Measurements from ENCODE around the gene NME4.

Gene NME4

GRCh38 chr16:363110-363765, 33.8 kb upstream of the NME4 start:
- no peak for DNase-seq

- DNase-seq, result no peak
These were observed 33.1 kb upstream of the NME4 start for GRCh38 chr16:363766-364490.

DNA sequence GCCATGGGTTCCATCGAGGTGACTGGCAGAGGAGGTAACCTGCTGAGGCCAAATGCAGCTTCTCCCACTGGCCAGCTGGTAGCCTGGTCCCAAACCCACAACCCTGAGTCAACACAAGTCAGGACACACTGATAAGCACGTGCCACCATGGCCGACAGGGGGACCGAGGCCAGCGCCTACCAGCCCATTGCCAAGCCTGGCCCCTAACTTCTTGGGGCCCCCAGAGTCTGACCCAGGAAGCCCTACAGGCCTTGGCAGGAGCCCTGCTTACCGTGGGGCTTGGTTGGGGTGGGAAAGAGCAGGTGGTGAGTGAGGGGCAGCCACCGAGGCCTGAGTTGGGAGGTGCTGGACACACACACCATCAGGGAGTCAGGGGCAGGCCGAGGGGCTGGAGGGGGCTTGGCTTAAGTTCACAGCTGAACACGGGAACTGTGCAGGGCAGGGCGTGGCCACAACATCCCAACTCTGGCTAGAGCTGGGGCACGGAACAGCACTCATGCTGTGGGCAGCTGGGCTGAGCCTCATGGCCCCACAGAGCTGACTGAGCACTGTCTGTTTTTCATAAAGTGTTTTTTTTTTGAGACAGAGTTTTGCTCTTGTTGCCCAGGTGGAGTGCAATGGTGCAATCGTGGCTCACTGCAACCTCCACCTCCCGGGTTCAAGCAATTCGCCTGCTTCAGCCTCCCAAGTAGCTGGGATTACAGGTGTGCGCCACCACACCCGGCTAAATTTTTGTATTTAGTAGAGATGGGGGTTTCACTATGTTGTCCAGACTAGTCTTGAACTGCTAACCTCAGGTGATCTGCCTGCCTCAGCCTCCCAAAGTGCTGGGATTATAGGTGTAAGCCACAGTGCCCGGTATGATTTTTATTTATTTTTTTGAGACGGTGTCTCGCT, 32.2 kb upstream of the NME4 start:
- DNase-seq, result no peak

DNA sequence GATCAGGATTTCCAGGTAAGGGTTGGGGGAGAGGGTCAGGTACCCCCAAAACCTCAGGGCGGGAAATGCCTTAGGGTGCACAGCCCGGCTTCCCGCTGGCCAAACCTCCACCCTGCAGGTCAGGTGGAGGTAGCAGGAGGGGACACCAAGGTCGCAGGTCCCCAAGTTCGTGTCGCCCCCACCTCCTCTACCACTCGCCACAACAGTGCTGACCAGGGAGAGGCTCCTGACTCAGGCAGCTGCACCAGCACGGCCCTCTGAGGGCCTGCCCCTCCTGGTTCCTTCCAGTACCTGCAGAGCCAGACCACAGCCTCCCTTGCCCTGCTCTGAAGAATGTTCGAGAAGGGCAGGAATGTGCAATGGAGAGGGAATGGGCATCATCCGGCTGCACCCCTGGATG, 30.5 kb upstream of the NME4 start:
- no peak for DNase-seq

DNA sequence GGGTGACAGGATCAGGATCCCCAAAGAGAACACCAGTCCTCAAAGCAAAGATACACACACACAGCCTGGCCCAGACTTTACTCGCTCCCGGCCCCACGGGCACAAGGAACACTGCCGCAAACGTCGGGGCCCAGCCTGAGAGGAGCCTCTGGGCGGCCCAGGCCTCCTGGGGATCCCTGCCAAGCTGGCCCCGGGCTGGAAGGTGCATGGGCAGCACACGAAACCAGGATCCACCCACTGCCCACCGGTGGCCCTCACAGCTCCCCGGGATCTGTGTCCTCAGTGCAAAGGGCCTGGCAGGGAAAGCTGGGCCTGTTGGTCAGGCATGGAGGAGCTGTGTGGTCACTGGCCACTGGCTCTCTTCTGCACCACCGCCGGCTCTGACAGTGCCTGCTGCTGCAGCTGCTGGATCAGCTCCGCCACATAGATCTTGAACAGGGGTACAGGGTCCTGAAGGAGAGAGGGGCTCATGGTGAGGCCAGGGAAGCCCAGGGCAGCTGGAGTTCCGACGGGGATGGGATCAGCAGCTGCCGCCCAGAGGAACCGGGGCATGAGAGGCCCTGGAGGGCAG, 29.6 kb upstream of the NME4 start:
- no peak for DNase-seq

GRCh38 chr16:368388-369158, 28.4 kb upstream of the NME4 start:
- no peak for DNase-seq

DNA sequence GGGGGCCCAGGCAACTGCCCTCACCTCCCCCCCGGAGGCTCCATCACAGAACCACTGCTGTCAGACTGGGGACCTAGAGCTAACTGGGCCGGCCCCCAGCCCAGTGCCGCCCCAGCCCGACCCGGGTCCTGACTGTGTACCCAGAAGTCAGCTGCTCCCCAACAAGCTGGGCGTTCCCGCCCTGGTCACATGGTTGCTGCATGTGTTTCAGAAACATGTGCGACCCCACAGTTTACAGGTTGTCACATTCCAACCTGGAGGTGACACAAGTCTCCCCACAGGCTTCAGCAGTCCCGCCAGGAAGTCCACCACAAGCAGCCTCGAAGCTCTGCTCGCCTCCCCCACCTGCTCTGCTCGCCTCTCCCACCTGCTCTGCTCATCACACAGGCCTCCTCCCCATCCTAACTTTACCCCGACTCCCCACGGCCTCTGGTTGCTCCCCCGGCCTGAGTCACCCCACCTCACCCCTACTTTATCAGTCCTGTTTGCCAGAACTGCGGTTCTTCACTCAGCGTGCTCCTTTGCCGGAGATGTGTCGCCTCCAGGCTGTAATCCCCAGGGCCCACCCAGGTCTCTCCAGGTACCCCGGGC, 27.6 kb upstream of the NME4 start:
- no peak for DNase-seq

DNA sequence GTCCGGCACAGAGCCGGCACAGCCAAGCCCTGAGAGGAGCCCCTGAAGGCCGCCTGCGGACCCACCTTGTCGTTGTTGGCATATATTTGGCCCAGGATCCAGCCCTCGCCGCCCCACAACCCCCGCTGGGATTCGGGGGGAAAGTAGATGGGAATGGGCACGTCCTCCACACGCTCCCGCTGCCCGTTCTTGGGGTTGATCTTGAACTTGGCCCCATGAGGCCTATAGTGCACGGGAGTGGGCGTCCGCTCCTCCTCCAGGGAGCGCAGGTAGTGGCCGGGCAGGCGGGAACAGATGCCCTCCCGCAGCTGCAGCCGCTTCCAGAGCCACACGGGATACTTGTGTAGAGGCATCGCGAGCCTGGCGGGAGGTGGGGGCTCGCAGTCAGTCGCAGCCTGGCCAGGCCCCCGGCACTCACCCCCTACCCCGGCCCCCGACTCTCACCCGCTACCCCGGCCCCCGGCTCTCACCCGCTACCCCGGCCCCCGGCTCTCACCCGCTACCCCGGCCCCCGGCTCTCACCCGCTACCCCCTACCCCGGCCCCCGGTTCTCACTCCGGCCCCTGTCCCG, 27.0 kb upstream of the NME4 start:
- DNase-seq, result no peak

DNA sequence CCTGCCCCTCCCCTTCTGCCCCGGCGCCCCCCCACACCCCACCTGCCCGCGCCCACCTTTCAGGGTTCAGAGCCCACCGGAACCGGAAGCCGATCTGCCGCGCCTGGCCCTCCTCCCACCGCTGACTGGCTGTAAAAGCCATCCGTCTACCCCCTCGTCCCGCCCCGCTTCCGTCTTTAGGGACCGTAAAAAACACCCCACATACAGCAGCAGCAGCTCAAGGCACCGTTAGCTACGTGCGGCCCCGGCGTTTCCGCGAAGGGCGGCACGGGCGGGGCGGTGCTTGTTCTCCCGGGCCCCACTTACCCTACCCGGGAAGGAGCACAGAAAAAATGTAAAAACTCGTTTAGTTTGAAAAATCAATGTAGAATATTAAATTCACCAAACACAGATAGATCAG, 26.6 kb upstream of the NME4 start, which contains the start of gene MRPL28:
TSS of gene MRPL28 (minus strand) at position 96 of the 400 bp plus-strand sequence. CDS start 320 bp downstream, outside the sequence.
- peak in 55 of 56 donors; percentile 30 to 97 (median 88) for DNase-seq

- DNase-seq, result no peak
These were observed 26.0 kb upstream of the NME4 start for GRCh38 chr16:370979-371514.

GRCh38 chr16:371515-372301, 25.3 kb upstream of the NME4 start:
- no peak for DNase-seq

GRCh38 chr16:372302-372983, 24.6 kb upstream of the NME4 start:
- DNase-seq, result no peak

- DNase-seq, result no peak
These were observed 23.9 kb upstream of the NME4 start for GRCh38 chr16:373020-373598.

DNA sequence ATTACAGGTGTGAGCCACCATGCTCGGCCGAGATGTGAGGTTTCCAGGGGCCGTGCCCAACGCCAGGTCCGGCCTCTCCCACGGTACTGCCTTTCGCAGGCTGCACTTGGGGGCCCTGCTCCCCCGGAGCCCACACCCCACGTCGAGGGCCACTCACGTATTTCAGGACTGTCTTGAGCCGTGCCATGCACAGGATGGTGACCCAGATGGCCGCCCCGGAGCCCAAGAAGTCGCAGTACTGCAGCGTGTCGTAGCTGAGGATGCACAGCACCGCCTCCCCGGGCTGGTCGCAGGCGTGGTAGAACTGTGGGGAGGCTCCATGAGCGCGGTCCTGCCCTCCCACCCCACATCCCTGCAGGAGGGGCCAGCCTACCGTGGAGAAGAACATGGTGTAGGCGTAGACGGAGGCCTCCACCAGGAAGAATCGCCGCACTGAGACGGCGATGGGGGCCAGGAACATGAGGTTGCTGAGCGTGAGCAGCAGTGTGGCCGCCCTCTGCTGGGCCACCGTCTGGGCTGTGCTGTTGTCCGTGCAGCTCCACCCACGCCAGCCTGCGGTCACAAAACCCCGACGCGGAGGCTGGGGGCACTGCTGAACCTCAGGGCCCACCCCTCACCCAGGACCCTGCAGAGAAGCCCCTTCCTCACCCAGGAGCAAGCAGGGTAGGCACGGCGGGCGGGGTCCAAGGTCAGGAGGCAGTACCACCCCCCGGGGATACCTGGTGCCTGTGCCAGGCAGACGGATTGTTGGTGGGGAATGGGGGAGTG, 23.0 kb upstream of the NME4 start:
- DNase-seq, result no peak

DNA sequence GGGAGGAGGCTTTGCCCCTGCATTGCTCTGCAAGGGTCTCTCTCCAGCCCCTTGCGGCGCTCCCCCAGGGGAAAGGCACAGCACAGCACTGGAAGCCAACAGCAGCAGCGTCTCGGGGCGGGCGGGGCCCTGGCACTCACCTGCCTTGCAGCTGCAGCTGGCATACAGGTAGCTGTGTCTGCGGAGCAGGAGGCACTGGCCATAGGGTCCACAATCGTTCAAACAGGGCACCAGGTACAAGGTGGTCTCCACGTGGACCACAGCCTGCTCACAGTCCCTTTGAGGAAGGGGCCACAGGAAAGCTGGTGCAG, 22.4 kb upstream of the NME4 start:
- no peak for DNase-seq

GRCh38 chr16:375212-375611, 21.8 kb upstream of the NME4 start:
- no peak for DNase-seq
